COR-L47 (cell line): ENCODE data around the gene PSMA3.

Experiments
- DNase-seq: peaks from one replicate; lab custom pipeline; 2025; lab: John Stamatoyannopoulos, UW

PSMA3 gene

GRCh38 chr14:58299401-58300330, 55.0 kb downstream of the PSMA3 start:
- DNase-seq: no peak

- DNase-seq: no peak
Measured at GRCh38 chr14:58301416-58301815, 56.8 kb downstream of the PSMA3 start.

- no peak for DNase-seq
Measured at GRCh38 chr14:58305730-58306129, 61.1 kb downstream of the PSMA3 start.

GRCh38 chr14:58307597-58308316, 63.1 kb downstream of the PSMA3 start:
- no peak for DNase-seq

GRCh38 chr14:58309086-58309485, 64.4 kb downstream of the PSMA3 start:
- no peak for DNase-seq

- DNase-seq: no peak
Measured at GRCh38 chr14:58313699-58314098, 69.1 kb downstream of the PSMA3 start.

- DNase-seq: no peak
Measured at GRCh38 chr14:58315606-58316005, 71.0 kb downstream of the PSMA3 start.
